GM12878 (cell line): Measurements from ENCODE around the gene TRIM17. TPM values are rescaled to one million over a fixed set of nuclear protein-coding genes. Genes with fewer than 3 reads are reported as not detected.

ENCODE experiments used
- ATAC-seq: fragments of 200-7000 bp; cut with Tn5 transposase; 3 replicates; pipeline ENCODE4 v1.9.1; 2020; ENCODE audit warnings: mild to moderate bottlenecking, moderate library complexity
- BruUV-seq: library from RNA; stranded (reverse); fragments of 400-500 nt; replicated peaks from 2 replicates; lab custom pipeline; 2021; lab: Mats Ljungman, UMichigan
- CTCF ChIA-PET: fragments of 300-600 bp; sonication (Branson Sonifier 250); formaldehyde crosslinking; extraction: SDS; loops from one replicate; lab custom pipeline; 2021; ENCODE audit warnings: inconsistent platforms; lab: Yijun Ruan, JAX
- POLR2A ChIA-PET: fragments of 350-600 bp; formaldehyde crosslinking; extraction: SDS; loops from one replicate; lab custom pipeline; 2021; ENCODE audit warnings: inconsistent platforms; lab: Charles Lee
- RAD21 ChIA-PET: fragments of 300-600 bp; sonication (Branson Sonifier 250); formaldehyde crosslinking; loops from one replicate; lab custom pipeline; 2023; ENCODE audit warnings: antibody characterized with exemption; ENCODE audit not compliant: unreplicated experiment; lab: Charles Lee
- SMC1A ChIA-PET: fragments of 300-600 bp; sonication (Branson Sonifier 250); formaldehyde crosslinking; loops from one replicate; lab custom pipeline; 2023; ENCODE audit not compliant: unreplicated experiment, uncharacterized antibody; lab: Charles Lee
- DNase-seq: peaks from one replicate; pipeline ENCODE4 v3.0.0-alpha.2; 2011; ENCODE audit warnings: low read depth, low spot score
- FAIRE-seq: peaks from 3 replicates; lab custom pipeline; 2011; peaks lifted over from hg19 to GRCh38; lab: Jason Lieb, UNC
- H2AFZ ChIP-seq: 2 replicates; pipeline ENCODE4 v1.6.0; 2011; ENCODE audit warnings: low read depth, low read length, control low read depth; ENCODE audit not compliant: control insufficient read depth
- H3K27ac ChIP-seq: 2 replicates; pipeline ENCODE4 v1.5.1; 2011; ENCODE audit warnings: control low read depth; ENCODE audit not compliant: control insufficient read depth, insufficient read depth
- H3K27me3 ChIP-seq, 2 experiments: replicated peaks in 1 of 2; 2 replicates each; pipeline versions ENCODE4 v1.6.0 to v1.6.1; 2011; ENCODE audit warnings: low read length in 1 of 2; ENCODE audit not compliant: control insufficient read depth in 2 of 2, insufficient read depth in 2 of 2
- H3K36me3 ChIP-seq, 2 experiments: 2 replicates each; pipeline ENCODE4 v1.5.1; 2011; ENCODE audit warnings: low read length in 1 of 2; ENCODE audit not compliant: control insufficient read depth in 2 of 2, insufficient read depth in 2 of 2
- H3K4me1 ChIP-seq: 2 replicates; pipeline ENCODE4 v1.6.1; 2011; ENCODE audit warnings: mild to moderate bottlenecking, low read length, moderate library complexity, mixed read lengths; ENCODE audit not compliant: control insufficient read depth, insufficient read depth
- H3K4me2 ChIP-seq: 2 replicates; pipeline ENCODE4 v1.6.0; 2011; ENCODE audit warnings: control low read depth; ENCODE audit not compliant: control insufficient read depth, insufficient read depth
- H3K4me3 ChIP-seq: fragments of 200-600 bp; sonication (generic); 2 replicates; pipeline ENCODE4 v1.5.1; 2016
- H3K79me2 ChIP-seq: 2 replicates; pipeline ENCODE4 v1.6.0; 2011; ENCODE audit warnings: low read length; ENCODE audit not compliant: control insufficient read depth, insufficient read depth
- H3K9ac ChIP-seq: 2 replicates; pipeline ENCODE4 v1.8.0; 2011; ENCODE audit warnings: low read length, control low read depth, mixed read lengths; ENCODE audit not compliant: control insufficient read depth, insufficient read depth
- H3K9me3 ChIP-seq: replicated peaks from 3 replicates; pipeline ENCODE4 v1.5.1; 2011; ENCODE audit warnings: mild to moderate bottlenecking, low read length; ENCODE audit not compliant: control insufficient read depth, insufficient read depth
- H4K20me1 ChIP-seq: 2 replicates; pipeline ENCODE4 v1.6.0; 2011; ENCODE audit not compliant: control insufficient read depth, insufficient read depth
- CREM ChIP-seq: IDR thresholded peaks from 2 replicates; pipeline ENCODE4 v1.6.1; 2014; ENCODE audit warnings: antibody characterized with exemption, low read depth
- DPF2 ChIP-seq: fragments of 450-650 bp; IDR thresholded peaks from 2 replicates; pipeline ENCODE4 v1.6.1; 2017; ENCODE audit warnings: mild to moderate bottlenecking
- HDAC6 ChIP-seq: fragments of 200-600 bp; sonication (generic); IDR thresholded peaks from one replicate; pipeline ENCODE4 v1.8.0; 2017; ENCODE audit warnings: antibody characterized with exemption; ENCODE audit not compliant: unreplicated experiment
- MXI1 ChIP-seq: fragments of 150-350 bp; IDR thresholded peaks from 2 replicates; pipeline ENCODE4 v1.6.1; 2011; ENCODE audit warnings: low read depth, mild to moderate bottlenecking, inconsistent platforms, low read length, improper control_type of control experiment
- NFYA ChIP-seq: IDR thresholded peaks from 2 replicates; pipeline ENCODE4 v1.6.1; 2011; ENCODE audit warnings: low read depth, mild to moderate bottlenecking, low read length, improper control_type of control experiment, borderline replicate concordance
- NRF1 ChIP-seq: conservative IDR thresholded peaks from 2 replicates; pipeline ENCODE4 v1.6.1; 2011; ENCODE audit warnings: mild to moderate bottlenecking, low read depth, low read length, improper control_type of control experiment
- PML ChIP-seq: IDR thresholded peaks from 2 replicates; pipeline ENCODE4 v1.6.1; 2012; ENCODE audit warnings: low read length, inconsistent platforms
- ZSCAN29 ChIP-seq: fragments of 450-650 bp; IDR thresholded peaks from 2 replicates; pipeline ENCODE4 v1.6.1; 2017; ENCODE audit warnings: mild to moderate bottlenecking, moderate library complexity
- WGBS: methylation state at CpG from one replicate; pipeline ENCODE4 v1.1.6; 2016; ENCODE audit warnings: low lambda C conversion rate; ENCODE audit not compliant: insufficient replicate concordance, insufficient coverage; ENCODE audit errors: missing lambda C conversion rate; 5-methylcytosine and 5-hydroxymethylcytosine counted together
- in situ Hi-C: fragments of 300-500 bp; cut with MboI; formaldehyde crosslinking; loops from 9 replicates; pipeline ENCODE4 v1.14.3; 2018; ENCODE audit warnings: mixed read lengths
- intact Hi-C: fragments of 100-400 bp; cut with micrococcal nuclease; formaldehyde crosslinking; loops from one replicate; pipeline ENCODE4 v1.14.2; 2022; ENCODE audit not compliant: unreplicated experiment
- polyA plus RNA-seq, 11 experiments: library from polyadenylated mRNA; depleted of rRNA in 4 of 11; unstranded in 6 of 11; stranded (reverse) in 5 of 11; fragments of >200 nt; fragmentation: Nextera tagmentation in 4 of 11; fragmentation: Illumina TruSeq in 1 of 11; extraction: Ambion mirVana in 4 of 11; extraction: Trizol in 1 of 11; gene quantifications; 1 replicate in 1 of 11; 2 replicates in 10 of 11; pipeline versions ENCODE4 v1.2.1 to v1.2.3, GENCODE V29; 2011 to 2016; ENCODE audit warnings: inconsistent platforms in 2 of 11, missing spikeins in 2 of 11, low read depth in 1 of 11
- total RNA-seq, 4 experiments: library from RNA; depleted of rRNA in 3 of 4; stranded (reverse); fragments of >200 nt in 3 of 4; fragmentation: Illumina TruSeq in 1 of 4; extraction: Trizol in 1 of 4; gene quantifications; 2 replicates each; pipeline versions ENCODE4 v1.2.1 to v1.2.3, GENCODE V29; 2013 to 2021
- TF ChIP-seq, protein P1 (sequence below): fragments of 450-650 bp; IDR thresholded peaks from 2 replicates; pipeline ENCODE4 v1.6.1; 2016; ENCODE audit warnings: mild to moderate bottlenecking
- TF ChIP-seq, protein P2 (sequence below): fragments of 450-650 bp; formaldehyde crosslinking; IDR thresholded peaks from 2 replicates; pipeline ENCODE4 v1.4.0; 2020; ENCODE audit warnings: mild to moderate bottlenecking, moderate library complexity
- TF ChIP-seq, protein P3 (sequence below): fragments of 450-650 bp; conservative IDR thresholded peaks from 2 replicates; pipeline ENCODE4 v1.6.1; 2017; ENCODE audit warnings: mild to moderate bottlenecking, moderate library complexity

The TRIM17 gene
- total and polyA plus RNA-seq, 10 of the 15 experiments (the other 5 are each of a cell fraction or from before 2014, with no cell fraction given) = 0.16 to 0.32 TPM; not detected in 8

DNA sequence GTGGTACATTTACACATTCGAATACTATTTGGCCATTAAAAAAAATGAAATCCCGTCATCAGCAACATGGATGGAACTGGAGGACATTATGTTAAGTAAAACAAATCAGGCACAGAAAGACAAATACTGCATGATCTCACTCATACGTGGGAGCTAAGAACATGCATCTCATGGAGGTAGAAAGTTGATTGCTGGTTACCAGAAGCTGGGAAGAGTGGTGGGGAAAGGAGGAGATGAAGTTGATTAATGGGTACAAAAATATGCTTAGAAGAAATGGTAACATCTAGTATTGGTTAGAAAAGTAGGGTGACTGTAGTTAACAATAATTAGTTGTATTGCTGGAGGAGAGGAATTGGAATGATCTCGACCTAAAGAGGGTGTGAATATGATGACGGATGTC, 45.9 kb upstream of the TRIM17 start:
- TF ChIP-seq PML (no peak), HDAC6 (no peak), MXI1 (no peak), DPF2 (no peak), NRF1 (no peak), NFYA (no peak), CREM (no peak), ZSCAN29 (no peak)
- TF ChIP-seq, protein P1, sequence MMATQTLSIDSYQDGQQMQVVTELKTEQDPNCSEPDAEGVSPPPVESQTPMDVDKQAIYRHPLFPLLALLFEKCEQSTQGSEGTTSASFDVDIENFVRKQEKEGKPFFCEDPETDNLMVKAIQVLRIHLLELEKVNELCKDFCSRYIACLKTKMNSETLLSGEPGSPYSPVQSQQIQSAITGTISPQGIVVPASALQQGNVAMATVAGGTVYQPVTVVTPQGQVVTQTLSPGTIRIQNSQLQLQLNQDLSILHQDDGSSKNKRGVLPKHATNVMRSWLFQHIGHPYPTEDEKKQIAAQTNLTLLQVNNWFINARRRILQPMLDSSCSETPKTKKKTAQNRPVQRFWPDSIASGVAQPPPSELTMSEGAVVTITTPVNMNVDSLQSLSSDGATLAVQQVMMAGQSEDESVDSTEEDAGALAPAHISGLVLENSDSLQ = no peak
- TF ChIP-seq, protein P2, sequence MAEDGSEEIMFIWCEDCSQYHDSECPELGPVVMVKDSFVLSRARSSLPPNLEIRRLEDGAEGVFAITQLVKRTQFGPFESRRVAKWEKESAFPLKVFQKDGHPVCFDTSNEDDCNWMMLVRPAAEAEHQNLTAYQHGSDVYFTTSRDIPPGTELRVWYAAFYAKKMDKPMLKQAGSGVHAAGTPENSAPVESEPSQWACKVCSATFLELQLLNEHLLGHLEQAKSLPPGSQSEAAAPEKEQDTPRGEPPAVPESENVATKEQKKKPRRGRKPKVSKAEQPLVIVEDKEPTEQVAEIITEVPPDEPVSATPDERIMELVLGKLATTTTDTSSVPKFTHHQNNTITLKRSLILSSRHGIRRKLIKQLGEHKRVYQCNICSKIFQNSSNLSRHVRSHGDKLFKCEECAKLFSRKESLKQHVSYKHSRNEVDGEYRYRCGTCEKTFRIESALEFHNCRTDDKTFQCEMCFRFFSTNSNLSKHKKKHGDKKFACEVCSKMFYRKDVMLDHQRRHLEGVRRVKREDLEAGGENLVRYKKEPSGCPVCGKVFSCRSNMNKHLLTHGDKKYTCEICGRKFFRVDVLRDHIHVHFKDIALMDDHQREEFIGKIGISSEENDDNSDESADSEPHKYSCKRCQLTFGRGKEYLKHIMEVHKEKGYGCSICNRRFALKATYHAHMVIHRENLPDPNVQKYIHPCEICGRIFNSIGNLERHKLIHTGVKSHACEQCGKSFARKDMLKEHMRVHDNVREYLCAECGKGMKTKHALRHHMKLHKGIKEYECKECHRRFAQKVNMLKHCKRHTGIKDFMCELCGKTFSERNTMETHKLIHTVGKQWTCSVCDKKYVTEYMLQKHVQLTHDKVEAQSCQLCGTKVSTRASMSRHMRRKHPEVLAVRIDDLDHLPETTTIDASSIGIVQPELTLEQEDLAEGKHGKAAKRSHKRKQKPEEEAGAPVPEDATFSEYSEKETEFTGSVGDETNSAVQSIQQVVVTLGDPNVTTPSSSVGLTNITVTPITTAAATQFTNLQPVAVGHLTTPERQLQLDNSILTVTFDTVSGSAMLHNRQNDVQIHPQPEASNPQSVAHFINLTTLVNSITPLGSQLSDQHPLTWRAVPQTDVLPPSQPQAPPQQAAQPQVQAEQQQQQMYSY = no peak
- TF ChIP-seq, protein P3, sequence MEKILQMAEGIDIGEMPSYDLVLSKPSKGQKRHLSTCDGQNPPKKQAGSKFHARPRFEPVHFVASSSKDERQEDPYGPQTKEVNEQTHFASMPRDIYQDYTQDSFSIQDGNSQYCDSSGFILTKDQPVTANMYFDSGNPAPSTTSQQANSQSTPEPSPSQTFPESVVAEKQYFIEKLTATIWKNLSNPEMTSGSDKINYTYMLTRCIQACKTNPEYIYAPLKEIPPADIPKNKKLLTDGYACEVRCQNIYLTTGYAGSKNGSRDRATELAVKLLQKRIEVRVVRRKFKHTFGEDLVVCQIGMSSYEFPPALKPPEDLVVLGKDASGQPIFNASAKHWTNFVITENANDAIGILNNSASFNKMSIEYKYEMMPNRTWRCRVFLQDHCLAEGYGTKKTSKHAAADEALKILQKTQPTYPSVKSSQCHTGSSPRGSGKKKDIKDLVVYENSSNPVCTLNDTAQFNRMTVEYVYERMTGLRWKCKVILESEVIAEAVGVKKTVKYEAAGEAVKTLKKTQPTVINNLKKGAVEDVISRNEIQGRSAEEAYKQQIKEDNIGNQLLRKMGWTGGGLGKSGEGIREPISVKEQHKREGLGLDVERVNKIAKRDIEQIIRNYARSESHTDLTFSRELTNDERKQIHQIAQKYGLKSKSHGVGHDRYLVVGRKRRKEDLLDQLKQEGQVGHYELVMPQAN = no peak
- TF ChIP-seq, all 136 proteins: peak for 0
- BruUV-seq = no TSS peak
- H4K20me1 ChIP-seq = no peaks in the 10 kb centered on the region
- ATAC-seq (no peak), FAIRE-seq (no peak), DNase-seq (no peak)
- intact Hi-C loops = no loop called here
- no peak overlapping the region for H2AFZ ChIP-seq
- H3K4me3 ChIP-seq = no peak overlapping the region
- H3K36me3 ChIP-seq = no peaks in the 10 kb centered on the region
- H3K4me1 ChIP-seq = no peaks in the 10 kb centered on the region
- WGBS = 94% methylated on average over 5 of the region's 5 CpGs
- in situ Hi-C loops = no loop called here
- H3K9ac ChIP-seq = no peak overlapping the region
- RAD21 ChIA-PET = no interaction called here
- H3K27ac ChIP-seq = no peak overlapping the region
- SMC1A ChIA-PET = no interaction called here
- H3K9me3 ChIP-seq = no peaks in the 10 kb centered on the region
- POLR2A ChIA-PET = no interaction called here
- H3K27me3 ChIP-seq = no peaks in the 10 kb centered on the region; a peak in 2 of 4 replicates
- CTCF ChIA-PET = no interaction called here
- peaks cover 5% of the 10 kb centered on the region; the same call in 1 of the 2 replicates for H3K79me2 ChIP-seq
- H3K4me2 ChIP-seq = no peak overlapping the region
